Upper lobe of left lung (tissue), 6 donors: Measurements from ENCODE around the gene MCM3AP. TPM values are rescaled to one million over a fixed set of nuclear protein-coding genes. Genes with fewer than 3 reads are reported as not detected.
A peak's percentile ranks its signal among the peaks of the same experiment; 100 is the strongest.

ENCODE experiments used
- ATAC-seq, 2 donors: fragments of 200-7000 bp; cut with Tn5 transposase; one replicate each; pipeline ENCODE4 v1.9.1; 2022; ENCODE audit warnings: mild to moderate bottlenecking in 2 of 2, moderate library complexity in 2 of 2; ENCODE audit not compliant: low FRiP score in 2 of 2
- DNase-seq, 2 donors: peaks; one replicate each; pipeline ENCODE4 v3.0.0-alpha.2; 2019 to 2020
- H3K27ac ChIP-seq, 4 donors: fragments of 200-600 bp; sonication (generic); one replicate each; pipeline ENCODE4 v1.5.1; 2016 to 2019
- H3K27me3 ChIP-seq, 4 donors: fragments of 200-600 bp; sonication (generic); one replicate each; pipeline ENCODE4 v1.5.1; 2017 to 2019
- H3K36me3 ChIP-seq, 4 donors: fragments of 200-600 bp; sonication (generic); one replicate each; pipeline ENCODE4 v1.5.1; 2016 to 2019
- H3K4me1 ChIP-seq, 4 donors: fragments of 200-600 bp; sonication (generic); one replicate each; pipeline ENCODE4 v1.5.1; 2018 to 2019
- H3K4me3 ChIP-seq, 4 donors: fragments of 200-600 bp; sonication (generic); one replicate each; pipeline ENCODE4 v1.5.1; 2017 to 2019; ENCODE audit warnings: mild to moderate bottlenecking in 2 of 4, moderate library complexity in 1 of 4
- H3K9me3 ChIP-seq, 4 donors: fragments of 200-600 bp; sonication (generic); one replicate each; pipeline ENCODE4 v1.5.1; 2018 to 2019
- CTCF ChIP-seq, 6 experiments: fragments of 450-650 bp in 4 of 6; fragments of 200-600 bp in 2 of 6; sonication (generic) in 2 of 6; IDR thresholded peaks; one replicate each; pipeline ENCODE4 v1.5.1; 2016 to 2019; ENCODE audit warnings: antibody characterized with exemption in 6 of 6
- EP300 ChIP-seq, 4 donors: sonication (generic); formaldehyde crosslinking; IDR thresholded peaks; one replicate each; pipeline ENCODE4 v1.5.1; 2017; ENCODE audit warnings: antibody characterized with exemption in 4 of 4, control low read depth in 2 of 4
- POLR2A ChIP-seq, 4 donors: fragments of 450-650 bp; IDR thresholded peaks; one replicate each; pipeline ENCODE4 v1.5.1; 2016 to 2017; ENCODE audit warnings: antibody characterized with exemption in 4 of 4, mild to moderate bottlenecking in 2 of 4
- POLR2AphosphoS5 ChIP-seq, 2 donors: sonication (generic); formaldehyde crosslinking; IDR thresholded peaks; one replicate each; pipeline ENCODE4 v1.5.1; 2017; ENCODE audit warnings: antibody characterized with exemption in 2 of 2
- WGBS, 2 donors: methylation state at CpG; one replicate each; pipeline ENCODE4 v1.1.5; 2017 to 2018; 5-methylcytosine and 5-hydroxymethylcytosine counted together
- total RNA-seq, 6 donors: library from RNA; depleted of rRNA in 4 of 6; stranded (reverse); fragments of >200 nt in 4 of 6; gene quantifications; one replicate each; pipeline versions ENCODE4 v1.1.0 to v1.2.1, GENCODE V29; 2016 to 2021
- donor health status: DM: no; HTN: no; CAD: no; lungs with moderate emphysema.
- donor health status: DM: no; HTN: yes; CAD: no; lungs with severe emphysema.

MCM3AP gene
- total RNA-seq, 6 donors from 2014 or later = 93.3 to 226 (median 98.4) TPM

GRCh38 chr21:46269466-46269865, 15.9 kb downstream of the MCM3AP start:
- ATAC-seq = no peak
- 96 to 98% methylated on average over 10 of the region's 10 CpGs for WGBS, 2 donors
- no peak for TF ChIP-seq CTCF (IDR thresholded peaks at IDR 0.05)
- H3K27me3 ChIP-seq = no peaks in the 10 kb centered on the region
- H3K27ac ChIP-seq = no peak overlapping the region
- no peaks in the 10 kb centered on the region for H3K9me3 ChIP-seq
- H3K4me1 ChIP-seq = peaks cover 0 to 3% (median 0%) of the 10 kb centered on the region in 4 donors
- no peak overlapping the region for H3K4me3 ChIP-seq
- H3K36me3 ChIP-seq = peaks cover 53 to 100% (median 96%) of the 10 kb centered on the region in 4 donors
- peak in 1 of 2 donors; percentile 48 for DNase-seq

- peaks cover 45 to 100% (median 94%) of the 10 kb centered on the region in 4 donors for H3K36me3 ChIP-seq
- no peaks in the 10 kb centered on the region for H3K27me3 ChIP-seq
- H3K4me3 ChIP-seq = no peak overlapping the region
- no peak overlapping the region for H3K27ac ChIP-seq
- TF ChIP-seq CTCF (IDR thresholded peaks at IDR 0.05) (no peak), POLR2A (IDR thresholded peaks at IDR 0.05) (no peak), EP300 (IDR thresholded peaks at IDR 0.05) (no peak), POLR2AphosphoS5 (IDR thresholded peaks at IDR 0.05) (no peak)
- ATAC-seq = no peak
- WGBS, 2 donors = 93% methylated on average over 13 of the region's 13 CpGs
- no peak for DNase-seq
- no peaks in the 10 kb centered on the region for H3K9me3 ChIP-seq
- peaks cover 0 to 3% (median 0%) of the 10 kb centered on the region in 4 donors for H3K4me1 ChIP-seq
These were observed 17.0 kb downstream of the MCM3AP start for GRCh38 chr21:46268371-46268770.

- H3K4me3 ChIP-seq = no peak overlapping the region
- peaks cover 0 to 3% (median 0%) of the 10 kb centered on the region in 4 donors for H3K4me1 ChIP-seq
- peaks cover 39 to 97% (median 85%) of the 10 kb centered on the region in 4 donors for H3K36me3 ChIP-seq
- no peak for TF ChIP-seq POLR2A (IDR thresholded peaks at IDR 0.05)
- TF ChIP-seq EP300 (IDR thresholded peaks at IDR 0.05) = no peak
- no peak for TF ChIP-seq POLR2AphosphoS5 (IDR thresholded peaks at IDR 0.05)
- no peak for TF ChIP-seq CTCF (IDR thresholded peaks at IDR 0.05)
- 93 to 98% methylated on average over 19 of the region's 19 CpGs for WGBS, 2 donors
- no peaks in the 10 kb centered on the region for H3K27me3 ChIP-seq
- no peaks in the 10 kb centered on the region for H3K9me3 ChIP-seq
- no peak overlapping the region for H3K27ac ChIP-seq
- DNase-seq (no peak), ATAC-seq (no peak)
These were observed 18.5 kb downstream of the MCM3AP start for GRCh38 chr21:46266946-46267345.

GRCh38 chr21:46265736-46266525, 19.5 kb downstream of the MCM3AP start:
- WGBS, 2 donors = 64 to 85% methylated on average over 10 to 26 of the region's 26 CpGs
- DNase-seq = no peak

More at GRCh38 chr21:46265736-46266525, 19.5 kb downstream of the MCM3AP start:
- Histone ChIP-seq H3K27me3 (no peaks in the 10 kb centered on the region), H3K36me3 (peaks cover 38 to 97% (median 85%) of the 10 kb centered on the region in 4 donors), H3K27ac (no peak overlapping the region), H3K9me3 (no peaks in the 10 kb centered on the region), H3K4me1 (peaks cover 0 to 3% (median 0%) of the 10 kb centered on the region in 4 donors), H3K4me3 (no peak overlapping the region)
- ATAC-seq = no peak
- TF ChIP-seq POLR2A (IDR thresholded peaks at IDR 0.05) = no peak
- no peak for TF ChIP-seq CTCF (IDR thresholded peaks at IDR 0.05)
- no peak for TF ChIP-seq EP300 (IDR thresholded peaks at IDR 0.05)
- no peak for TF ChIP-seq POLR2AphosphoS5 (IDR thresholded peaks at IDR 0.05)
